ENCODE data around the gene CUX1.

DNA sequence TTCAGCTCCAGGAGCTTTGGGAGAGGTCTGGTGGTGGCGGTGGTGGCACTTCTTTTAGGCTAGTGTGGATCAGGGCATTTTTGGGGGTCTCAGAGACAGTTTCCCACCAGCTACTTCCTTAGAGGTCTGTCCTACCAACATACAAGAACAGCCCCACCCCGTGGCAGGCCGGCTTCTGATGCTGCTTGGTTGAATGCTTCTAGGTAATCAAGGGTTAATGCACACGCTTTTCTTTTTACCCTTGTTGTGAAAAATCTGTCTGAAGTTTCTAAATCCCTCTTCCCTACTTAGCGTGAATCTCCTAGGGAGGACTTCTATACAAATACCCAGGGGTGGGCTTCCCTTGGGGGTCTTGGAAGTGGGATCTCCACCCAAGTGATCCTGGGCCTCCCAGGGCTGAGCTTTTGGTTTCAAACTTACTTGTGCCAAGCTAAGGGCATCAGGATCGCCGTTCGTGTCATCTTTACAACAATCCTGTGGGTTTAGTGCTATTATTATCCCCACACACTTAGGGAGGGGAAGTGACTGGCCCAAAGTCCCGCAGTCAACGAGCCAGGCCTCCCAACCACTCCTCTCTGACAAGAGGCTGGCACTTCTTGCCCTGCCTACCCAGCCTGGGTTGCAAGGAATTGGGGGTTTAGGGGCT lies 471.0 kb downstream of the CUX1 start:
- TF ChIP-seq, protein P1, sequence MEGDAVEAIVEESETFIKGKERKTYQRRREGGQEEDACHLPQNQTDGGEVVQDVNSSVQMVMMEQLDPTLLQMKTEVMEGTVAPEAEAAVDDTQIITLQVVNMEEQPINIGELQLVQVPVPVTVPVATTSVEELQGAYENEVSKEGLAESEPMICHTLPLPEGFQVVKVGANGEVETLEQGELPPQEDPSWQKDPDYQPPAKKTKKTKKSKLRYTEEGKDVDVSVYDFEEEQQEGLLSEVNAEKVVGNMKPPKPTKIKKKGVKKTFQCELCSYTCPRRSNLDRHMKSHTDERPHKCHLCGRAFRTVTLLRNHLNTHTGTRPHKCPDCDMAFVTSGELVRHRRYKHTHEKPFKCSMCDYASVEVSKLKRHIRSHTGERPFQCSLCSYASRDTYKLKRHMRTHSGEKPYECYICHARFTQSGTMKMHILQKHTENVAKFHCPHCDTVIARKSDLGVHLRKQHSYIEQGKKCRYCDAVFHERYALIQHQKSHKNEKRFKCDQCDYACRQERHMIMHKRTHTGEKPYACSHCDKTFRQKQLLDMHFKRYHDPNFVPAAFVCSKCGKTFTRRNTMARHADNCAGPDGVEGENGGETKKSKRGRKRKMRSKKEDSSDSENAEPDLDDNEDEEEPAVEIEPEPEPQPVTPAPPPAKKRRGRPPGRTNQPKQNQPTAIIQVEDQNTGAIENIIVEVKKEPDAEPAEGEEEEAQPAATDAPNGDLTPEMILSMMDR (IDR thresholded peaks at IDR 0.05 in 2 of 3, conservative IDR thresholded peaks at IDR 0.05 in 1 of 3; ENCODE audit: control insufficient read depth in 2 of 3, extremely low read depth in 1 of 3, insufficient read depth in 1 of 3, low read depth in 3 of 3, low read length in 3 of 3), result peak; percentile 35 to 46 (median 41); a peak in 5 of 6 replicates
- TF ChIP-seq, protein P2, sequence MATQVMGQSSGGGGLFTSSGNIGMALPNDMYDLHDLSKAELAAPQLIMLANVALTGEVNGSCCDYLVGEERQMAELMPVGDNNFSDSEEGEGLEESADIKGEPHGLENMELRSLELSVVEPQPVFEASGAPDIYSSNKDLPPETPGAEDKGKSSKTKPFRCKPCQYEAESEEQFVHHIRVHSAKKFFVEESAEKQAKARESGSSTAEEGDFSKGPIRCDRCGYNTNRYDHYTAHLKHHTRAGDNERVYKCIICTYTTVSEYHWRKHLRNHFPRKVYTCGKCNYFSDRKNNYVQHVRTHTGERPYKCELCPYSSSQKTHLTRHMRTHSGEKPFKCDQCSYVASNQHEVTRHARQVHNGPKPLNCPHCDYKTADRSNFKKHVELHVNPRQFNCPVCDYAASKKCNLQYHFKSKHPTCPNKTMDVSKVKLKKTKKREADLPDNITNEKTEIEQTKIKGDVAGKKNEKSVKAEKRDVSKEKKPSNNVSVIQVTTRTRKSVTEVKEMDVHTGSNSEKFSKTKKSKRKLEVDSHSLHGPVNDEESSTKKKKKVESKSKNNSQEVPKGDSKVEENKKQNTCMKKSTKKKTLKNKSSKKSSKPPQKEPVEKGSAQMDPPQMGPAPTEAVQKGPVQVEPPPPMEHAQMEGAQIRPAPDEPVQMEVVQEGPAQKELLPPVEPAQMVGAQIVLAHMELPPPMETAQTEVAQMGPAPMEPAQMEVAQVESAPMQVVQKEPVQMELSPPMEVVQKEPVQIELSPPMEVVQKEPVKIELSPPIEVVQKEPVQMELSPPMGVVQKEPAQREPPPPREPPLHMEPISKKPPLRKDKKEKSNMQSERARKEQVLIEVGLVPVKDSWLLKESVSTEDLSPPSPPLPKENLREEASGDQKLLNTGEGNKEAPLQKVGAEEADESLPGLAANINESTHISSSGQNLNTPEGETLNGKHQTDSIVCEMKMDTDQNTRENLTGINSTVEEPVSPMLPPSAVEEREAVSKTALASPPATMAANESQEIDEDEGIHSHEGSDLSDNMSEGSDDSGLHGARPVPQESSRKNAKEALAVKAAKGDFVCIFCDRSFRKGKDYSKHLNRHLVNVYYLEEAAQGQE (IDR thresholded peaks at IDR 0.05; ENCODE audit: low read depth, low read length), result no peak
- TF ChIP-seq POLR2A (IDR thresholded peaks at IDR 0.05; ENCODE audit: low read depth, low read length) (no peak), STAT3 (IDR thresholded peaks at IDR 0.05; ENCODE audit: low read depth, low read length) (no peak), POLR2AphosphoS5 (IDR thresholded peaks at IDR 0.05; ENCODE audit: low read length) (no peak), FOXK2 (IDR thresholded peaks at IDR 0.05) (no peak), DPF2 (IDR thresholded peaks at IDR 0.05) (no peak), KDM1A (IDR thresholded peaks at IDR 0.05; ENCODE audit: borderline replicate concordance) (no peak), PAX5 (IDR thresholded peaks at IDR 0.05; ENCODE audit: borderline replicate concordance, low read depth, low read length) (no peak), FOXM1 (IDR thresholded peaks at IDR 0.05; ENCODE audit: low read depth, low read length) (no peak), GABPA (IDR thresholded peaks at IDR 0.05; ENCODE audit: low read depth) (no peak), BRCA1 (IDR thresholded peaks at IDR 0.05; ENCODE audit: low read depth, low read length) (no peak), MEF2A (IDR thresholded peaks at IDR 0.05; ENCODE audit: insufficient read depth, low read depth, low read length) (no peak)
- TF ChIP-seq, protein P3, sequence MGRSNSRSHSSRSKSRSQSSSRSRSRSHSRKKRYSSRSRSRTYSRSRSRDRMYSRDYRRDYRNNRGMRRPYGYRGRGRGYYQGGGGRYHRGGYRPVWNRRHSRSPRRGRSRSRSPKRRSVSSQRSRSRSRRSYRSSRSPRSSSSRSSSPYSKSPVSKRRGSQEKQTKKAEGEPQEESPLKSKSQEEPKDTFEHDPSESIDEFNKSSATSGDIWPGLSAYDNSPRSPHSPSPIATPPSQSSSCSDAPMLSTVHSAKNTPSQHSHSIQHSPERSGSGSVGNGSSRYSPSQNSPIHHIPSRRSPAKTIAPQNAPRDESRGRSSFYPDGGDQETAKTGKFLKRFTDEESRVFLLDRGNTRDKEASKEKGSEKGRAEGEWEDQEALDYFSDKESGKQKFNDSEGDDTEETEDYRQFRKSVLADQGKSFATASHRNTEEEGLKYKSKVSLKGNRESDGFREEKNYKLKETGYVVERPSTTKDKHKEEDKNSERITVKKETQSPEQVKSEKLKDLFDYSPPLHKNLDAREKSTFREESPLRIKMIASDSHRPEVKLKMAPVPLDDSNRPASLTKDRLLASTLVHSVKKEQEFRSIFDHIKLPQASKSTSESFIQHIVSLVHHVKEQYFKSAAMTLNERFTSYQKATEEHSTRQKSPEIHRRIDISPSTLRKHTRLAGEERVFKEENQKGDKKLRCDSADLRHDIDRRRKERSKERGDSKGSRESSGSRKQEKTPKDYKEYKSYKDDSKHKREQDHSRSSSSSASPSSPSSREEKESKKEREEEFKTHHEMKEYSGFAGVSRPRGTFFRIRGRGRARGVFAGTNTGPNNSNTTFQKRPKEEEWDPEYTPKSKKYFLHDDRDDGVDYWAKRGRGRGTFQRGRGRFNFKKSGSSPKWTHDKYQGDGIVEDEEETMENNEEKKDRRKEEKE (IDR thresholded peaks at IDR 0.05), result no peak
